ENCODE data around the gene CSHL1.
"Not testable (repeated sequence)": the region's sequence is repeated elsewhere in the genome, so short reads cannot be mapped to it uniquely, and the experiment has no call there.

CSHL1 gene

DNA sequence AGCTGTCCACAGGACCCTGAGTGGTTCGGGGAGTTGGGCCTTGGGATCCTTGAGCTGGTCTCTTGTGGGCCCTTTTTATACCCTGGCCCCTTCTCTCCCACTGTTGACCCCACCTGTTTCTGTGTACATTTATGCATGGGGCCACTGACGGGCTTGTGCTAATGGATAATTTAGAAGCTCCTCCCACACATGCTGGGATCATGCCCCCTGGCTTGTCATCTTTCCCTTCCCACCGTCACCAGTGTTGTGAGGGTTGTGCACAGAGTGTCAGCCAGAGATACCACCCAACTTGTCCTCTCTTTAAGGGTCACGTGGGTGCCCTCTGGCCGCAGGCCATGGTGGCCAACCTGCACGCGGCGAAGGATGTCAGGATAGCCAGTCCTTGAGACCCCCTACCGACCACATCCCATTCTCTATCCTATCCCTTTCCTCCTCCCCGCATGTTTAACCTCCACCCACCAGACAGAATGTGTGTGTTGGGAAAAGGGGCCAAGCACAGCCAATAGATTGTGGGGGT lies 7.8 kb upstream of the CSHL1 start, which contains the start of gene GH1:
GH1 (minus strand) TSS at position 51 of the 517 bp plus-strand sequence. CDS start 63 bp downstream, outside the sequence.
- not testable (repeated sequence) for DNase-seq (ENCODE audit: low spot score)

DNA sequence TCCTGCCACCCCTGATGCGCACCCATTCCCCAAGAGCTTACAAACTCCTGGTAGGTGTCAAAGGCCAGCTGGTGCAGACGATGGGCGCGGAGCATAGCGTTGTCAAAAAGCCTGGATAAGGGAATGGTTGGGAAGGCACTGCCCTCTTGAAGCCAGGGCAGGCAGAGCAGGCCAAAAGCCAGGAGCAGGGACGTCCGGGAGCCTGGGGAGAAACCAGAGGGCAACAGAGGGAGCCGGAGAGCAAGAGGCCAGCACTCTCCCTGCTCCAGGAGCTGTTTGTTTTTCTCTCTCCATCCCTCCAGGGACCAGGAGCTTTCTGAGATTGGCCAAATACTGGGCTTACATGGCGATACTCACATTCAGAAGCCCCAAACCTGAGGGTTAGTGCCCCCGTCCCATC lies 7.2 kb upstream of the CSHL1 start:
- no peak for DNase-seq (ENCODE audit: low spot score)

DNA sequence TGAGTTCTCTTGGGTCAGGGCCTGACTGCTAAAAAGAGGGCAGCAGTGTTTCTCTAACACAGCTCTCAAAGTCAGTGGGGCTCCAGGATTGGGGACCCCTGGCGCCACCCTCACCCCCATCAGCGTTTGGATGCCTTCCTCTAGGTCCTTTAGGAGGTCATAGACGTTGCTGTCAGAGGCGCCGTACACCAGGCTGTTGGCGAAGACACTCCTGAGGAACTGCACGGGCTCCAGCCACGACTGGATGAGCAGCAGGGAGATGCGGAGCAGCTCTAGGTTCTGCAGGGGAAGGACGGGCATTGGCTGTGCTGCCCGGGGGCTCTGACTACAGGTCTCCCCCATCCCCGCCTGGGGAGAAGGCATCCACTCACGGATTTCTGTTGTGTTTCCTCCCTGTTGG lies 6.6 kb upstream of the CSHL1 start:
- no peak for DNase-seq (ENCODE audit: low spot score)

DNA sequence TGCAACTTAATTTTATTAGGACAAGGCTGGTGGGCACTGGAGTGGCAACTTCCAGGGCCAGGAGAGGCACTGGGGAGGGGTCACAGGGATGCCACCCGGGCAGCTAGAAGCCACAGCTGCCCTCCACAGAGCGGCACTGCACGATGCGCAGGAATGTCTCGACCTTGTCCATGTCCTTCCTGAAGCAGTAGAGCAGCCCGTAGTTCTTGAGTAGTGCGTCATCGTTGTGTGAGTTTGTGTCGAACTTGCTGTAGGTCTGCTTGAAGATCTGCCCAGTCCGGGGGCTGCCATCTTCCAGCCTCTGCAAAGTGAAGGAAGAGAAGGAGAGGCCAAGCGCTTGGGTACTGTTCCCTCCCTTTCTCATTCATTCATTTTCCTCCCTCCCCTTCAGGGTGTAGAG lies 6.1 kb upstream of the CSHL1 start:
- not testable (repeated sequence) for DNase-seq (ENCODE audit: low spot score)

DNA sequence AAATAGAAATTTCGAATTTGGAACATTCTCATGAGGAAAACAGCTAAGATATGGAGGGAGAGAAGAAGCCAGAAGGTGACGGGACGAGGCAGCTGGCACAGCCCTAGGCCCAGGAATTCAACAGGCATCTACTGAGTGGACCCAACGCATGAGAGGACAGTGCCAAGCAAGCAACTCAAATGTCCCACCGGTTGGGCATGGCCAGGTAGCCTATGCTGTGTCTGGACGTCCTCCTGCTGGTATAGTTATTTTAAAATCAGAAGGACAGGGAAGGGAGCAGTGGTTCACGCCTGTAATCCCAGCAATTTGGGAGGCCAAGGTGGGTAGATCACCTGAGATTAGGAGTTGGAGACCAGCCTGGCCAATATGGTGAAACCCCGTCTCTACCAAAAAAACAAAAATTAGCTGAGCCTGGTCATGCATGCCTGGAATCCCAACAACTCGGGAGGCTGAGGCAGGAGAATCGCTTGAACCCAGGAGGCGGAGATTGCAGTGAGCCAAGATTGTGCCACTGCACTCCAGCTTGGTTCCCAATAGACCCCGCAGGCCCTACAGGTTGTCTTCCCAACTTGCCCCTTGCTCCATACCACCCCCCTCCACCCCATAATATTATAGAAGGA lies 5.6 kb upstream of the CSHL1 start:
- no peak for DNase-seq (ENCODE audit: low spot score)

DNA sequence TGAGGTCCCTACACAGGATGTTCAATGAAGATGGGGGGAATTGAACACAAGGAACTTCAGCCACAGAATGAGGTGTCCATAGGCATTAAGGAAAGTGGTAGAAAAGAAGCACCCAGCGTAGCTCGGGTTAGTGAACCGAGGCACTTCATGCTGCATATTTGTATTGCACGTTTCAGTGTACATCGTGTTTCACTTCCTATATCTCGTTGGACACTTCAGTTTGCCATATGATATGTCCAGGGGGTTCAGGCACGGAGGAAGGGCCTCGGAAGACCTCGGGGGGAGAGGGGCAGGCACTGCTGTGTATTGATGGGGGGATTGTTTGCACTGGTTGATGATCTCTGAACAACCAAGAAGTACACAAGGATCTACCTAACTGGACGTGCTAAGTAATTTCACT lies 4.7 kb upstream of the CSHL1 start:
- not testable (repeated sequence) for DNase-seq (ENCODE audit: low spot score)

DNA sequence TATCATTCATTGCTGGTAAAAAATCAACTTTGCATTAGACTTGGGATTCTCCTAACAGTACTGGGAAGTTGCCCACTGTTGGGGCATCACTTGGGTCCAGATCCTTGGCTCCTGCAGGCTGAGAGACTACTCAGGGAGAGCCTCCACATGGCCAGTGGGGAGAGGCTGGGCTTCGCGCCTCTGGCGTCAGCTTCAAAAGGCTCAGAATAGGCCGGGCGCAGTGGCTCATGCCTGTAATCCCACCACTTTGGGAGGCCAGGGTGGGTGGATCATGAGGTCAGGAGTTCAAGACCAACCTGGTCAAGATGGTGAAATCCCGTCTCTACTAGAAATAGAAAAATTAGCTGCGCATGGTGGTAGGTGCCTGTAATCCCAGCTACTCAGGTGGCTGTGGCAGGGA lies 3.4 kb upstream of the CSHL1 start:
- no peak for DNase-seq (ENCODE audit: low spot score)

DNA sequence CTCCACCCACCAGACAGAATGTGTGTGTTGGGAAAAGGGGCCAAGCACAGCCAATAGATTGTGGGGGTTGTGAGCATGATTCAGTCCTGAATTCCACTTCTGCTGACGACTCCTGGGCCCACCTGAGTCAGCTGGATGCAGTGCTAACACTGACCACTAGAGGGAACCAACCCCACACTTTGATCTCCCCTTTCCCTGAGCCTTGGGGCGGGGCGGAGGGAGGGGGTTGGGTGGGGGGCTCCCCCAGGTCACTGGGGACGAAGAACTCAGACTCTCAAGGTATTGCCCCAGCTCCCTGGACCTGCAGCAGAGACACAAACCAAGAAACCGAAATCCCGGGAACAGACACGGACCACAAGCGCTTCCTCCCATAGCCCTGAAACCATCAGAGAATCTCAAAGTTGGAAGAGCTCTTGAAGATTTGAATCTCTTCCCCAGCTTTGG lies 621 bp upstream of the CSHL1 start:
- DNase-seq (ENCODE audit: low spot score), result no peak

DNA sequence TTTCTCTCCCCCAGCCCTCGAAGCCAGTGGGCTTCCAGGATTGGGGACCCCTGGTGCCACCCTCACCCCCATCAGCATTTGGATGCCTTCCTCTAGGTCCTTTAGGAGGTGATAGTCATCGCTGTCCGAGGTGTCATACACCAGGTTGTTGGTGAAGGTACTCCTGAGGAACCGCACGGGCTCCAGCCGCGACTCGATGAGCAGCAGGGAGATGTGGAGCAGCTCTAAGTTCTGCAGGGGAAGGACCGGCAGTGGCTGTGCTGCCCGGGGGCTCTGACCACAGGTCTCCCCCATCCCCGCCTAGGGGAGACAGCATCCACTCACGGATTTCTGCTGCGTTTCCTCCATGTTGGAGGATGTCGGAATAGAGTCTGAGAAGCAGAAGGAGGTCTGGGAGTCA lies 962 bp downstream of the CSHL1 start:
- no peak for DNase-seq (ENCODE audit: low spot score)

DNA sequence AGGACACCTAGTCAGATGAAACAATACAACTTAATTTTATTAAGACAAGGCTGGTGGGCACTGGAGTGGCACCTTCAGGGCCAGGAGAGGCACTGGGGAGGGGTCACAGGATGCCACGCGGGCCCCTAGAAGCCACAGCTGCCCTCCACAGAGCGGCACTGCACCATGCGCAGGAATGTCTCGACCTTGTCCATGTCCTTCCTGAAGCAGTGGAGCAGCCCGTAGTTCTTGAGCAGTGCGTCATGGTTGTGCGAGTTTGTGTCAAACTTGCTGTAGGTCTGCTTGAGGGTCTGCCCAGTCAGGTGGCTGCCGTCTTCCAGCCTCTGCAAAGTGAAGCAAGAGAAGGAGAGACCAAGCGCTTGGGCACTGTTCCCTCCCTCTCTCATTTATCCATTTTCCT lies 1.5 kb downstream of the CSHL1 start:
- not testable (repeated sequence) for DNase-seq (ENCODE audit: low spot score)

DNA sequence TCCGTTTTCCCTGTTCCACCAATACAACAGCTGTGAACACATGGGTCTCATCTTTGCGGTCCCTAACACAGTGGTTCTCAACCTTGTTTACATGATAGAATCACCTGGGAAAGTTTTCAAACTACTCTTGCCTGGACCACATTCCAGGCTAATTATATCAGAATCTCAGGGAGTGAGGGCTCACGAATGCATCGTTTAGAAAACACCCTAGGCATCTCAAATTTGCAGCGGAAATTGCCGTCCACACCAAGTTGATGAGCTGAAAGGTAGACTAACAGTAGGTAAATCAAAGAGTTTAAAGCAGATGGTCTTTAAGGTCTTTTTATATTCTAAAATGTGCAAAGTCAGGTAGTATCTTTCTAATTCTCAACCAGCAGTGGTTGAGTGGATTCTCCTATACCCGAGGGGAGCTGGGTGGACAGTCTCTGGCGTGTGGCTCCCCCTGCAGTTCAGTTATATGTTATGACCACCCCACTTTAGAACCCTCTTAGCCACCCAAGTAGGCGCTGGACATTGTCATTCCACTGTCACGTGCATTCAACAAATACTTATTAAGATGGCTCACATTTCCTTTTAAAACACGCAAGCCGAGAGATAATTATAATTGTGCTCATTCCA lies 3.8 kb downstream of the CSHL1 start:
- DNase-seq (ENCODE audit: low spot score), result not testable (repeated sequence)

DNA sequence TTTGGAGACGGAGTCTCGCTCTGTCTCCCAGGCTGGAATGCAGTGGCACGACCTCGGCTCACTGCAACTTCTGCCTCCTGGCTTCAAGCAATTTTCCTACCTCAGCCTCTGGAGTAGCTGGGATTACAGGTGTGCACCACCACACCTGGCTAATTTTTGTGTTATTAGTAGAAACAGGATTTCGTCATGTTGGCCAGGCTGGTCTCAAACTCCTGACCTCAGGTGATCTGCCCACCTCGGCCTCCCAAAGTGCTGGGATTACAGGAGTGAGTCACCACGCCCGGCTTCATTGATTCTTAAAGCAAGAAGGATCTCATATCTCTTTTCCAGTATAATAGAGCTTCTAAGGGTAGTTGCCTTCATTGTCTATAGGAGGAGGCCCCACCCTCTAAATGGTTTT lies 6.3 kb downstream of the CSHL1 start:
- not testable (repeated sequence) for DNase-seq (ENCODE audit: low spot score)

DNA sequence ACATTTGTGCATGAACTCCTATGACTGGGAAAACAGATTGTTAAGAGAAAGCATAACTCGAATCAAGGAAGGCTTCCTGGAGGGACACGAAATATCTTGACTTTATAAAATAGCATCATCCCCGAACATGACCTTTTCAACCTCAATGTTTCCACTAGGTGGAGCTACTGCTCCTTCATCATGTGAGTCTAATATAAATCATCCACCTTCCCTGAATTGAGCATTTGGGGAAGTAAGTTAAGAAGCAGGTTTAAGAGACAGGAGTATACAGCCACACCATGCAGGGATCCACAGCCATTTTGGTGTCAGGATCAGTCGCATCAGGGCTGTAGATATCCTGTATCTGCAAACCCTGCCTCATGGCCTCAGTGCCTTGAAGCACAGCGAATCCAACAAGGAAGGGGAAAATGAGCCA lies 7.3 kb downstream of the CSHL1 start:
- DNase-seq (ENCODE audit: low spot score), result not testable (repeated sequence)

DNA sequence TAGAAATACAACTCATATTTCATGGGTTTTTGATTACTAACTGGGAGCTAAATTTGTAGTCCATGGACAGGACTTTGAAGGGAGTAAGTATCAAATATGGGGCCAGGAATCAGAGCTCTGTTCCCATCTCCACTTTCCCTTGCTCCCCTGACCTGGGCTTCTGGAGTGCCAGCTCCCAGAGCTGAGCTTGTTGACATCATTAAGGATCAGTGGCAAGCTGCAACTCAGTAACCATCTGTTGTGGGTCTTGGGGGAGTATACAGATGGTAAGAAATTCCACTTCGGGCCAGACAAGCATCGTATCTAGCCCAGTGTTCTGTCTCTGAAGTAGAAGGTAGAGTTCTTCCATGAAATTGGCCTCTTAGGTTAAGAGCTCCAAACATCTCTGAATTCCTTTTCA lies 9.1 kb downstream of the CSHL1 start:
- not testable (repeated sequence) for DNase-seq (ENCODE audit: low spot score)

DNA sequence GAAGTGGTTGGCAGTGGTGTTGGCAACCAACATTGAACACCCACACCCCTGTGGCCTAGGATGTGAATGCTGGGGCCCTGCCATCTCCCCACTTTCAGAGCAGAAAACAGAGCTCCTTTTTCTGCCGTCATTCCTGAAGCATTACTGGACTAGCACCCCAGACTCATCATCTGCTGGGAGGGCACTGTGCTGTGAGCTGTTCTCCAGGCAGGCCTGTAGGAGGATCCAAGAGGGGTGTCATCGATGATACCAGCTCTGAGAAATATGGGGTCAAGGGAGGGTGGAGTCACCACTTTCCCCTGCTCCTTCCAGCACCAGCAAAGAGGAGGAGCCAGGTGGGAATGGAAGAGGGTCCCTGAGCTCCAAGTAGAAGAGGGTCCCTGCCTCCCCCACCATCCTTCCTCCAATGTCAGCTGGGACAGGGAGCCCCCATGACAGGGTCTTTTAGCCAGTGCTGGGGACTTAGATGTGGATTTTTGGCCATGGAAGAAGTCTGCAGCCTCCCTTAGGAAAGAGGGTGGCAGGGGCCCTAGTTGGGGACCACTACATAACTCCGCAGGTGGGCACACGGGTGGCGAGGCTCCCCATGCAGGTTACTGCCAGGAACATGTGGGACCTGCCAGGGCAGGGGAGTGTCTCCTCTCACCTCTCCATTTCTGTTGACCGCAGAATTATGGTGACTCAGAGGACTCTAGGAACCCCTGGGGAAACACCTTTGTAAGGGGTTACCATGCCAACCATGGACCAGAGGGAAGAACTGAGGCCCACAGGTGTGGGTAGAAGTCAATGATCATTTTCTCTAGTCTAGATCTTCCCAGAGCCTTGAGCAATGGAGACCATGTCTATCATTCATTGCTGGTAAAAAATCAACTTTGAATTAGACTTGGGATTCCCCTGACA lies 11.9 kb downstream of the CSHL1 start:
- not testable (repeated sequence) for DNase-seq (ENCODE audit: low spot score)

DNA sequence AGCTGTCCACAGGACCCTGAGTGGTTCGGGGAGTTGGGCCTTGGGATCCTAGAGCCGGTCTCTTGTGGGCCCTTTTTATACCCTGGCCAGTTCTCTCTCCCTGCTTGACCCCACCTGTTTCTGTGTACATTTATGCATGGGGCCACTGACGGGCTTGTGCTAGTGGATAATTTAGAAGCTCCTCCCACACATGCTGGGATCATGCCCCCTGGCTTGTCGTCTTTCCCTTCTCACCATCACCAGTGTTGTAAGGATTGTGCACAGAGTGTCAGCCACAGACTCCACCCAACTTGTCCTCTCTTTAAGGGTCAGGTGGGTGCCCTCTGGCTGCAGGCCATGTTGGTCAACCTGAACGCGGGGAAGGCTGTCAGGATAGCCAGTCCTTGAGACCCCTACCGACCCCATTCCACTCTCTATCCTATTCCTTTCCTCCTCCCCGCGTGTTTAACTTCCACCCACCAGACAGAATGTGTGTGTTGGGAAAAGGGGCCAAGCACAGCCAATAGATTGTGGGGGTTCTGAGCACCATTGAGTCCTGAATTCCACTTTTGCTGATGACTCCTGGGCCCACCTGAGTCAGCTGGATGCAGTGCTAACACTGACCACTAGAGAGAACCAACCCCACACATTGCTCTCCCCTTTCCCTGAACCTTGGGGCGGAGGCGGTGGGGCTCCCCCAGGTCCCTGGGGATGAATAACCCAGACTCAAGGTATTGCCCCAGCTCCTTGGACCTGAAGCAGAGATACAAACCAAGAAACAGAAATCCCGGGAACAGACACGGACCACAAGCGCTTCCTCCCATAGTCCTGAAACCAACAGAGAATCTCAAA lies 14.3 kb downstream of the CSHL1 start, which contains the start of gene CSH1:
CSH1 (minus strand) TSS at position 51 of the 831 bp plus-strand sequence. CDS start 63 bp downstream, outside the sequence.
- DNase-seq (ENCODE audit: low spot score), result not testable (repeated sequence)

DNA sequence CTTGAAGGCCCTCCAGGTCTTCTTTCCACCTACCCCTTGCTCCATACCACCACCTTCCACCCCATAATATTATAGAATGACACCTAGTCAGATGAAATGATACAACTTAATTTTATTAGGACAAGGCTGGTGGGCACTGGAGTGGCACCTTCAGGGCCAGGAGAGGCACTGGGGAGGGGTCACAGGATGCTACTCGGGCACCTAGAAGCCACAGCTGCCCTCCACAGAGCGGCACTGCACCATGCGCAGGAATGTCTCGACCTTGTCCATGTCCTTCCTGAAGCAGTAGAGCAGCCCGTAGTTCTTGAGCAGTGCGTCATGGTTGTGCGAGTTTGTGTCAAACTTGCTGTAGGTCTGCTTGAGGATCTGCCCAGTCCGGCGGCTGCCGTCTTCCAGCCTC lies 16.2 kb downstream of the CSHL1 start:
- DNase-seq (ENCODE audit: low spot score), result not testable (repeated sequence)

DNA sequence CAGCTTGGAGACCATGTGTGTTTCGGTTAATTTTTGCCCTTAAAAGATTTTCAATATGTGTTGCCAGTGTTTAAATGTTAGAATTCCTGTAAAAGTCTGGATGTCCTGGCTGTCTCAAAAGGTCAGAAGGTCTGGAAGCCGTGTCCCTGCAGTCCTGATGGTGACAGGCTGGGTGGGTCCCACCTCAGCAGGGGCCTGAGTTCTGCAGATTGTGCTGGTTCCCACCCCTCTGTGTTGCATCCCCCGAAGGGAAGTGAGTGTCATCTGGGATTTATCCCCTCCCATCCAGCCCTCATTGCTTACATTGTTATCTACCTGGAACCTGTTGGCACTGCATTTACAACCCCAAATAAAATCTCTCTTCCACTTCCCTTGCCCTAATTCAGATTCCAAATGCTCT lies 17.0 kb downstream of the CSHL1 start:
- DNase-seq (ENCODE audit: low spot score), result not testable (repeated sequence)

DNA sequence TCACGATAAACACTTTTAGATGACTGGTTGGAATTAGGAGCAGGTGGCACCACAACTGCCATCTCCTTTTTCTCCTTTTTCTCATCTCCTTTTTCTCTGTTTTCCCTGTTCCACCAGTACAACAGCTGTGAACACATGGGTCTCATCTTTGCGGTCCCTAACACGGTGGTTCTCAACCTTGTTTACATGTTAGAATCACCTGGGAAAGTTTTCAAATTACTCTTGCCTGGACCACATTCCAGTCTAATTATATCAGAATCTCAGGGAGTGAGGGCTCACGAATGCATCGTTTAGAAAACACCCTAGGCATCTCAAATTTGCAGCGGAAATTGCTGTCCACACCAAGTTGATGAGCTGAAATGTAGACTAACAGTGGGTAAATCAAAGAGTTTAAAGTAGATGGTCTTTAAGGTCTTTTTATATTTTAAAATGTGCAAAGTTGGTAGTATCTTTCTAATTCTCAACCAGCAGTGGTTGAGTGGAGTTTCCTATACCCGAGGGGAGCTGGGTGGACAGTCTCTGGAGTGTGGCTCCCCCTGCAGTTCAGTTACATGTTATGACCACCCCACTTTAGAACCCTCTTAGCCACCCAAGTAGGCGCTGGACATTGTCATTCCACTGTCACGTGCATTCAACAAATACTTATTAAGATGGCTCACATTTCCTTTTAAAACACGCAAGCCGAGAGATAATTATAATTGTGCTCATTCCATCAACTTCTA lies 18.6 kb downstream of the CSHL1 start:
- DNase-seq (ENCODE audit: low spot score), result not testable (repeated sequence)

DNA sequence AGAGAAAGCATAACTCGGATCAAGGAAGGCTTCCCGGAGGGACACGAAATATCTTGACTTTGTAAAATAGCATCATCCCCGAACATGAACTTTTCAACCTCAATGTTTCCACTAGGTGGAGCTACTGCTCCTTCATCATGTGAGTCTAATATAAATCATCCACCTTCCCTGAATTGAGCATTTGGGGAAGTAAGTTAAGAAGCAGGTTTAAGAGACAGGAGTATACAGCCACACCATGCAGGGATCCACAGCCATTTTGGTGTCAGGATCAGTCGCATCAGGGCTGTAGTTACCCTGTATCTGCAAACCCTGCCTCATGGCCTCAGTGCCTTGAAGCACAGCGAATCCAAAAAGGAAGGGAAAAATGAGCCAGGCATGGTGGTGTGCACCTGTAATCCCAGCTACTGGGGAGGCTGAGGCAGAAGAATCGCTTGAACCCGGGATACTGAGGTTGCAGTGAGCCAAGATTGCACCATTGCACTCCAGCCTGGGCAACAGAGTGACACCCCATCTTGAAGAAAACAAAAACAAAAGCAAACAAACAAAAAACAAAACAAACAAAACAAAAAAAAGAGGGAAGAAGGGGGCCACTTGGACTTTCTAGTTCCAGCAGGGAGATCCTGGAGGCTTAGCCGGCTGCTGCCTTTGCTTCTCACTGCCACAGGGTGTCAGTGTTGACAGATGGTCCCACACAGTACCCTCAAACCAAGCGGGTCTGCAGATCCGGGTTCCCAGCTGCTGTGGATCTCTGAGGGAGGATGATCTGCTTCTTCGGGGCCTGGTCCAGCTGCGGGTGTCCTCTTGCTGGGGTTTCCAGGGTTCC lies 21.8 kb downstream of the CSHL1 start:
- DNase-seq (ENCODE audit: low spot score), result not testable (repeated sequence)

All from hepatic stellate cell (primary cell).